ENCODE measurements around the gene IBSP. TPM values are rescaled to one million over a fixed set of nuclear protein-coding genes. Genes with fewer than 3 reads are reported as not detected.

IBSP gene
- total RNA-seq, 1 experiment from 2014 or later = not detected

- TF ChIP-seq CTCF (conservative IDR thresholded peaks at IDR 0.05) (no peak), EZH2 (IDR thresholded peaks at IDR 0.05; ENCODE audit: low read depth) (no peak)
- no peaks in the 10 kb centered on the region for H3K4me1 ChIP-seq (replicated peaks; ENCODE audit: insufficient read depth)
- H3K9me2 ChIP-seq (ENCODE audit: insufficient read depth) = no peaks in the 10 kb centered on the region
- H3F3A ChIP-seq (ENCODE audit: insufficient read depth, low read depth) = no peaks in the 10 kb centered on the region
- DNase-seq = no peak
- no peaks in the 10 kb centered on the region for H3K27me3 ChIP-seq (ENCODE audit: insufficient read depth, low read depth)
- BruUV-seq (replicated peaks) = no TSS peak
- no peaks in the 10 kb centered on the region for H3K36me3 ChIP-seq (ENCODE audit: low read depth)
- ChIA-PET POLR2A (ENCODE audit: unreplicated experiment) (no interaction called here), CTCF (no interaction called here)
- no peak overlapping the region for H3K4me3 ChIP-seq
- intact Hi-C loops (cut with micrococcal nuclease; ENCODE audit: unreplicated experiment) = no loop called here
- H4K20me1 ChIP-seq (ENCODE audit: insufficient read depth) = no peaks in the 10 kb centered on the region
- H3K9me3 ChIP-seq (ENCODE audit: insufficient read depth, low read depth) = no peaks in the 10 kb centered on the region
- H2AFZ ChIP-seq = no peak overlapping the region
- H3K4me2 ChIP-seq = no peak overlapping the region
- no peaks in the 10 kb centered on the region for H3K79me2 ChIP-seq (ENCODE audit: low read depth)
- no peak overlapping the region for H3K27ac ChIP-seq
Measured at GRCh38 chr4:87805971-87806370, 6.6 kb downstream of the IBSP start.

GRCh38 chr4:87806520-87806919, 7.2 kb downstream of the IBSP start:
- H3K9me3 ChIP-seq (ENCODE audit: insufficient read depth, low read depth) = no peaks in the 10 kb centered on the region
- no peak for DNase-seq
- H3K4me3 ChIP-seq = no peak overlapping the region
- no peaks in the 10 kb centered on the region for H3K27me3 ChIP-seq (ENCODE audit: insufficient read depth, low read depth)
- H2AFZ ChIP-seq = no peak overlapping the region
- ChIA-PET POLR2A (ENCODE audit: unreplicated experiment) (no interaction called here), CTCF (no interaction called here)
- H3K36me3 ChIP-seq (ENCODE audit: low read depth) = no peaks in the 10 kb centered on the region
- no peak overlapping the region for H3K4me2 ChIP-seq
- no TSS peak for BruUV-seq (replicated peaks)
- no peaks in the 10 kb centered on the region for H3K4me1 ChIP-seq (replicated peaks; ENCODE audit: insufficient read depth)
- no peaks in the 10 kb centered on the region for H3K79me2 ChIP-seq (ENCODE audit: low read depth)
- no peaks in the 10 kb centered on the region for H3F3A ChIP-seq (ENCODE audit: insufficient read depth, low read depth)
- H3K27ac ChIP-seq = no peak overlapping the region
- no peaks in the 10 kb centered on the region for H4K20me1 ChIP-seq (ENCODE audit: insufficient read depth)
- TF ChIP-seq CTCF (conservative IDR thresholded peaks at IDR 0.05) = no peak
- TF ChIP-seq EZH2 (IDR thresholded peaks at IDR 0.05; ENCODE audit: low read depth) = no peak
- intact Hi-C loops (cut with micrococcal nuclease; ENCODE audit: unreplicated experiment) = no loop called here
- no peaks in the 10 kb centered on the region for H3K9me2 ChIP-seq (ENCODE audit: insufficient read depth)

- Histone ChIP-seq H3K27me3 (ENCODE audit: insufficient read depth, low read depth) (no peaks in the 10 kb centered on the region), H3K79me2 (ENCODE audit: low read depth) (no peaks in the 10 kb centered on the region), H3K27ac (no peak overlapping the region), H3K4me2 (no peak overlapping the region), H3K9me3 (ENCODE audit: insufficient read depth, low read depth) (no peaks in the 10 kb centered on the region), H3K4me3 (no peak overlapping the region), H2AFZ (no peak overlapping the region), H3F3A (ENCODE audit: insufficient read depth, low read depth) (no peaks in the 10 kb centered on the region), H3K36me3 (ENCODE audit: low read depth) (no peaks in the 10 kb centered on the region), H3K9me2 (ENCODE audit: insufficient read depth) (no peaks in the 10 kb centered on the region), H4K20me1 (ENCODE audit: insufficient read depth) (no peaks in the 10 kb centered on the region), H3K4me1 (replicated peaks; ENCODE audit: insufficient read depth) (no peaks in the 10 kb centered on the region)
- no peak for DNase-seq
- POLR2A ChIA-PET (ENCODE audit: unreplicated experiment) = no interaction called here
- intact Hi-C loops (cut with micrococcal nuclease; ENCODE audit: unreplicated experiment) = no loop called here
- CTCF ChIA-PET = no interaction called here
- no TSS peak for BruUV-seq (replicated peaks)
- TF ChIP-seq EZH2 (IDR thresholded peaks at IDR 0.05; ENCODE audit: low read depth) (no peak), CTCF (conservative IDR thresholded peaks at IDR 0.05) (no peak)
Measured at GRCh38 chr4:87807402-87807801, 8.0 kb downstream of the IBSP start.
